Testis (tissue), 3 donors: ENCODE measurements around the gene WDR48. TPM values are rescaled to one million over a fixed set of nuclear protein-coding genes. Genes with fewer than 3 reads are reported as not detected.

Experiments used
- DNase-seq: peaks from one replicate; pipeline ENCODE4 v3.0.0-alpha.2; 2019
- H3K27ac ChIP-seq, 2 donors: fragments of 200-600 bp; sonication (generic); one replicate each; pipeline ENCODE4 v1.5.1; 2019
- H3K27me3 ChIP-seq: fragments of 200-600 bp; sonication (generic); one replicate; pipeline ENCODE4 v1.5.1; 2019
- H3K36me3 ChIP-seq: fragments of 200-600 bp; sonication (generic); one replicate; pipeline ENCODE4 v1.5.1; 2017; ENCODE audit warnings: low read depth; ENCODE audit errors: missing control alignments
- H3K4me1 ChIP-seq: fragments of 200-600 bp; sonication (generic); one replicate; pipeline ENCODE4 v1.5.1; 2019
- H3K4me3 ChIP-seq, 2 donors: fragments of 200-600 bp; sonication (generic); one replicate each; pipeline ENCODE4 v1.5.1; 2017 to 2019
- H3K9me3 ChIP-seq: fragments of 200-600 bp; sonication (generic); one replicate; pipeline ENCODE4 v1.5.1; 2017
- POLR2A ChIP-seq: fragments of 450-650 bp; IDR thresholded peaks from one replicate; pipeline ENCODE4 v1.6.1; 2017; ENCODE audit warnings: antibody characterized with exemption, mild to moderate bottlenecking, moderate library complexity
- WGBS, 2 donors: methylation state at CpG; one replicate each; pipeline ENCODE4 v1.1.5; 2018; 5-methylcytosine and 5-hydroxymethylcytosine counted together
- intact Hi-C: fragments of 100-400 bp; cut with DNase I; formaldehyde crosslinking; loops from one replicate; pipeline ENCODE4 v1.15.1; 2023; ENCODE audit warnings: low total_unique reads
- polyA plus RNA-seq: library from polyadenylated mRNA; stranded (reverse); fragments of 350-450 nt; fragmentation: Illumina TruSeq; extraction: RNeasy Lipid Tissue Mini Kit (QIAGEN cat#74804); gene quantifications from one replicate; pipeline ENCODE4 v1.2.3, GENCODE V29; 2014; ENCODE audit warnings: low read depth, low replicate concordance; ENCODE audit not compliant: insufficient read depth
- total RNA-seq, 2 donors: library from RNA; depleted of rRNA; stranded (reverse); fragments of >200 nt; gene quantifications; one replicate each; pipeline ENCODE4 v1.2.3, GENCODE V29; 2016
- TF ChIP-seq, protein P1 (sequence below), 3 experiments: fragments of 450-650 bp in 2 of 3; fragments of 200-600 bp in 1 of 3; sonication (generic) in 1 of 3; IDR thresholded peaks; one replicate each; pipeline ENCODE4 v1.5.1; 2016 to 2019; ENCODE audit warnings: antibody characterized with exemption in 3 of 3, mild to moderate bottlenecking in 2 of 3, moderate library complexity in 1 of 3

WDR48 gene
- total and polyA plus RNA-seq, 3 donors from 2014 or later = 67.8 to 130 (median 74.1) TPM

DNA sequence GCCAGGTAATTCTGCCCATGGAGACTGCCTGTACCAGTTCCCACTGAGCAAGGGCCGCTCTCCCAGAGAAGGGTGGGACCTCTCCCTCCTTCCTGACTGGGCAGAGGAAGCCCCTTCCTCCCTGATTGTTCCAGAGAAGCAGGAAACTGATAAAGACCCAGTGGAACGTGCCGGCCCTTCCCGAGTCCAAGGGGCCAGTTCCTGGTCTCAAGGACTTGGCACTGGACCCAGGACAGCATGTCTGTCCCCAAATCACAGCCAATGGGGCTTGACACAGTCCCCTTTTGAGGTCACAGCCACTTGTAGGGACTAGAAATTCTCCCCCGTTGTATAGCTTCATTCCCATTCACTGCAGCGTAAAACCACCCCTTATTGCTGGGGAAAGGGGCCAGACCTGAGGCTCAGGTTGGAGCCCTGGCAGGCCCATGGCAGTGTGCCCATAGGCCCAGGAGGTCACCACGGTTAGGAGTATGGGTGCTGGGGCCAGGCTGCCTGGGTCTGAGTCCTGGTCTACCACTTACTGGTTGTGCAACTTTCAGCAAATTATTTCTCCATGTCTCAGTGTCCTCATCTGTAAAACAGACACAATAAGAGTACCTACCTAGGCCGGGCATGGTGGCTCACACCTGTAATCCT lies 83.5 kb downstream of the WDR48 start:
- DNase-seq = no peak
- no peaks in the 10 kb centered on the region for H3K4me1 ChIP-seq
- no peaks in the 10 kb centered on the region for H3K9me3 ChIP-seq
- no peak overlapping the region for H3K4me3 ChIP-seq
- no peak overlapping the region for H3K27ac ChIP-seq
- 66 to 88% methylated on average over 2 to 8 of the region's 8 CpGs for WGBS, 2 donors
- no peaks in the 10 kb centered on the region for H3K36me3 ChIP-seq
- H3K27me3 ChIP-seq = no peaks in the 10 kb centered on the region
- TF ChIP-seq, protein P1, sequence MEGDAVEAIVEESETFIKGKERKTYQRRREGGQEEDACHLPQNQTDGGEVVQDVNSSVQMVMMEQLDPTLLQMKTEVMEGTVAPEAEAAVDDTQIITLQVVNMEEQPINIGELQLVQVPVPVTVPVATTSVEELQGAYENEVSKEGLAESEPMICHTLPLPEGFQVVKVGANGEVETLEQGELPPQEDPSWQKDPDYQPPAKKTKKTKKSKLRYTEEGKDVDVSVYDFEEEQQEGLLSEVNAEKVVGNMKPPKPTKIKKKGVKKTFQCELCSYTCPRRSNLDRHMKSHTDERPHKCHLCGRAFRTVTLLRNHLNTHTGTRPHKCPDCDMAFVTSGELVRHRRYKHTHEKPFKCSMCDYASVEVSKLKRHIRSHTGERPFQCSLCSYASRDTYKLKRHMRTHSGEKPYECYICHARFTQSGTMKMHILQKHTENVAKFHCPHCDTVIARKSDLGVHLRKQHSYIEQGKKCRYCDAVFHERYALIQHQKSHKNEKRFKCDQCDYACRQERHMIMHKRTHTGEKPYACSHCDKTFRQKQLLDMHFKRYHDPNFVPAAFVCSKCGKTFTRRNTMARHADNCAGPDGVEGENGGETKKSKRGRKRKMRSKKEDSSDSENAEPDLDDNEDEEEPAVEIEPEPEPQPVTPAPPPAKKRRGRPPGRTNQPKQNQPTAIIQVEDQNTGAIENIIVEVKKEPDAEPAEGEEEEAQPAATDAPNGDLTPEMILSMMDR (IDR thresholded peaks at IDR 0.05) = no peak
- intact Hi-C loops = no loop called here

DNA sequence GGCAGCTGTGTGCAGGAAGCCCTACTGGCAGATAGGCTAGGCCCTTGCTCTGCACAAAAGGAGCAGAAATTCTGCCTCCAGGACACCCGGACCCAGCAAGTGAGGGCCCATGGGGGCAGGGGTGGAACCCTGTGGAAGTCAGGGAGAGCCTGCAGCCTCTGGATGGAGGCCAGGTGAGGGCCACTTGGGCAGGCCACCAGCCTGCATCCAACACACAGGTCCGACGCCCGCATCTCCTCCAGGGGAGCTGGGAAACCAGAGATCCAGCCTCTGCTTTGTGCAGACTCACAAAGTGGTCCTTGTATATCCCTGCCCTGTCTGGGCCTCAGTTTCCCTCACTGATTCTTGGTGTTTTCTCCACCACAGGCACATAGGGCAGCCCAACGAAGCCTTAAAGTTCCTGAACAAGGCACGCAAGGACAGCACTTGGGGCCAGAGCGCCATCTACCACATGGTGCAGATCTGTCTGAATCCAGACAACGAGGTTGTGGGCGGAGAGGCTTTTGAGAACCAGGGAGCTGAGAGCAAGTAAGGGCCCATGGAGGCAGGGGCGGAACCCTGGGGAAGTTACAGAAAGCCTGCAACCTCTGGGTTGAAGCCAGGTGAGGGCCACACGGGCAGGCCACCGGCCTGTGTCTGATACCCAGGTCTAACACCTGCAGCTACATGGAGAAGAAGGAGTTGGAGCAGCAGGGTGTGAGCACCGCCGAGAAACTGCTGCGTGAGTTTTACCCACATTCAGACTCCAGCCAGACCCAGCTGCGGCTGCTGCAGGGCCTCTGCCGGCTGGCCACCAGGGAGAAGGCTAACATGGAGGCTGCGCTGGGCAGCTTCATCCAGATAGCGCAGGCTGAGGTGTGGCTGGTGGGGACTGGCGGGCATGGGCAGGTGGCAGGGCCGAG lies 85.0 kb downstream of the WDR48 start:
- WGBS, 2 donors = 97% methylated on average over 12 to 21 of the region's 21 CpGs
- H3K4me1 ChIP-seq = peaks cover 10% of the 10 kb centered on the region
- DNase-seq = no peak
- no peaks in the 10 kb centered on the region for H3K9me3 ChIP-seq
- no peak overlapping the region for H3K4me3 ChIP-seq
- no peaks in the 10 kb centered on the region for H3K36me3 ChIP-seq
- intact Hi-C loops = no loop called here
- no peak for TF ChIP-seq POLR2A
- TF ChIP-seq, protein P1 (IDR thresholded peaks at IDR 0.05) = no peak
- no peaks in the 10 kb centered on the region for H3K27me3 ChIP-seq
- no peak overlapping the region for H3K27ac ChIP-seq

DNA sequence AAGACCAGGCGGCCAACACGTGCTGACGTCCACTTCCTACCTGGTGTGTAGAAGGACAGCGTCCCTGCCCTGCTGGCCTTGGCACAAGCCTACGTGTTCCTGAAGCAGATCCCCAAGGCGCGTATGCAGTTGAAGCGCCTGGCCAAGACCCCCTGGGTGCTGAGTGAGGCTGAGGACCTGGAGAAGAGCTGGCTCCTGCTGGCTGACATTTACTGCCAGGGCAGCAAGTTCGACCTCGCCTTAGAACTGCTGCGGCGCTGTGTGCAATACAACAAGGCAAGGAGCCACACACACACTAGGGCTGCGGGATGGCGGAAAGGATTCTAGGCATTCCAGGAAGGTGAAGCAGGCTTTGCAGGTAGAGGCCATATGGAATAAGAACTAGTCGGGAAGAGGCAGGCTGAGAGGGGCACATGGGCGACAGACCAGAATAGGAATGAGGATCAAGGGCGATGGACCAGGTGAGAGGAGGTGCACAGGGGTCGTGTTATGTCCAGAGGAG lies 85.7 kb downstream of the WDR48 start:
- DNase-seq = no peak
- intact Hi-C loops = no loop called here
- peaks cover 15% of the 10 kb centered on the region for H3K4me1 ChIP-seq
- no peak overlapping the region for H3K4me3 ChIP-seq
- H3K36me3 ChIP-seq = no peaks in the 10 kb centered on the region
- no peaks in the 10 kb centered on the region for H3K27me3 ChIP-seq
- no peaks in the 10 kb centered on the region for H3K9me3 ChIP-seq
- no peak overlapping the region for H3K27ac ChIP-seq
- TF ChIP-seq POLR2A = no peak
- TF ChIP-seq, protein P1 (IDR thresholded peaks at IDR 0.05) = no peak
- 94 to 98% methylated on average over 18 of the region's 18 CpGs for WGBS, 2 donors

DNA sequence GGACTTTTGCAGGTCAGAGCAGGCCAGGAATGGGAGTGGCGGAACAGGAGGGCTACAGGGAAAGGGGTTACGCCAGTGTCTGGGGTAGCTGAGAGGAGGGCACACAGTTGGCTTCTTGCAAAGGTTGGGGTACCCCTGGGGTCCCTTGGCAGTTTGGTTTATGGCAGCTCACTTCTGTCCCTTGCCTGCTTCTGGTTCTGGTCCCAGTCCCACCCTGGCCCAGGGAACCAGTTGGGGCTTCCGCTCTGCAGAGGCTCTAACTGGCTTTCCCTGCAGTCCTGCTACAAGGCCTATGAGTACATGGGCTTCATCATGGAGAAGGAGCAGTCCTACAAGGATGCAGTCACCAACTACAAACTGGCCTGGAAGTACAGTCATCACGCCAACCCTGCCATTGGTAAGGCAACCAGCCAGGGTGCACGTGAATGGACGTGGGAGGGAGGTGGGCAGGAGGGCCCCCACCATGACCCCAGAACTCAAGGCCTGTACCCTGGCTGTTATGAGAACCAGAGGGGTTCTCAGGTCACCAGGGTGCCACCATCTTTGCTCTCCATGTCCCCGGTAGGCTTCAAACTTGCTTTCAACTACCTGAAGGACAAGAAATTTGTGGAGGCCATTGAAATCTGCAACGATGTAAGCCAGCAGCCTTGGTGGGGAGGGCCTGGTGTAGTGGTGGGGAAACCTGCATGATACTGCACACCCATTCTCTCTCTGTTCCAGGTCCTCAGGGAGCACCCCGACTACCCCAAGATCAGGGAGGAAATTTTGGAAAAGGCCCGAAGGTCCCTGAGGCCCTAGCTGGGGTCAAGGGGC lies 86.4 kb downstream of the WDR48 start:
- no peak overlapping the region for H3K27ac ChIP-seq
- TF ChIP-seq, protein P1 (IDR thresholded peaks at IDR 0.05) = no peak
- no peak for TF ChIP-seq POLR2A
- H3K9me3 ChIP-seq = no peaks in the 10 kb centered on the region
- no peak overlapping the region for H3K4me3 ChIP-seq
- intact Hi-C loops = no loop called here
- no peaks in the 10 kb centered on the region for H3K27me3 ChIP-seq
- H3K36me3 ChIP-seq = no peaks in the 10 kb centered on the region
- H3K4me1 ChIP-seq = peaks cover 15% of the 10 kb centered on the region
- DNase-seq = no peak
- WGBS, 2 donors = 84 to 94% methylated on average over 9 to 10 of the region's 10 CpGs
